Rectal smooth muscle tissue (tissue), 1 donor: ENCODE results near the gene PARD6B.
"Not testable (repeated sequence)": the region's sequence is repeated elsewhere in the genome, so short reads cannot be mapped to it uniquely, and the experiment has no call there.

ENCODE experiments used
- H3K27ac ChIP-seq: one replicate; pipeline ENCODE4 v1.7.0; 2013; ENCODE audit warnings: low read depth, low read length, inconsistent platforms
- H3K27me3 ChIP-seq: one replicate; pipeline ENCODE4 v1.7.0; 2013; ENCODE audit warnings: low read length; ENCODE audit not compliant: control insufficient read depth, insufficient read depth
- H3K36me3 ChIP-seq: one replicate; pipeline ENCODE4 v1.7.0; 2013; ENCODE audit warnings: low read length; ENCODE audit not compliant: control insufficient read depth, insufficient read depth
- H3K4me1 ChIP-seq: one replicate; pipeline ENCODE4 v1.7.0; 2013; ENCODE audit warnings: low read length; ENCODE audit not compliant: control insufficient read depth, insufficient read depth
- H3K4me3 ChIP-seq: one replicate; pipeline ENCODE4 v1.7.0; 2013; ENCODE audit warnings: low read length
- H3K9ac ChIP-seq: one replicate; pipeline ENCODE4 v1.7.0; 2013; ENCODE audit warnings: low read length

PARD6B gene

GRCh38 chr20:50765251-50765650 is 33.9 kb downstream of the PARD6B start:
- not testable (repeated sequence) for H3K27me3 ChIP-seq, H3K27ac ChIP-seq, H3K9ac ChIP-seq, H3K4me3 ChIP-seq, H3K36me3 ChIP-seq
- peaks cover 12% of the 10 kb centered on the region for H3K4me1 ChIP-seq

DNA sequence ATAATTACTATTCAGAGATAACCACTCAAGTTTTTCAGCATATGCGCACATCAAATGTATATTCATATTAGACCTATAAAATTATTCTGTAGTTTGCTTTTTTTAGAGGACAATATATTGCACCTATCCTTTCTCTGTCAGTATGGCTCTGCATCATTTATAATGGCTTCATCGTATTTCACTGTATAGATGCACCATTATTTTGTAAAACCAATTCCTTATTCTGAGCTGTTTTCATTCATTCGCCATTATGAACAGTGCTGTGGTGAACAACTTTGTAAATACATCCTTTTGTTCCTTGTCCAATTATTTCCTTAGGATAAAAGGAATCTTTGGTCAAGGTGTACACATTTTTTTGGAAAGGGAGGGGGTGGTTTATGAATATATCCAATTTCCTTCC is 34.3 kb downstream of the PARD6B start:
- H3K9ac ChIP-seq = no peak overlapping the region
- no peaks in the 10 kb centered on the region for H3K27me3 ChIP-seq
- H3K27ac ChIP-seq = no peak overlapping the region

DNA sequence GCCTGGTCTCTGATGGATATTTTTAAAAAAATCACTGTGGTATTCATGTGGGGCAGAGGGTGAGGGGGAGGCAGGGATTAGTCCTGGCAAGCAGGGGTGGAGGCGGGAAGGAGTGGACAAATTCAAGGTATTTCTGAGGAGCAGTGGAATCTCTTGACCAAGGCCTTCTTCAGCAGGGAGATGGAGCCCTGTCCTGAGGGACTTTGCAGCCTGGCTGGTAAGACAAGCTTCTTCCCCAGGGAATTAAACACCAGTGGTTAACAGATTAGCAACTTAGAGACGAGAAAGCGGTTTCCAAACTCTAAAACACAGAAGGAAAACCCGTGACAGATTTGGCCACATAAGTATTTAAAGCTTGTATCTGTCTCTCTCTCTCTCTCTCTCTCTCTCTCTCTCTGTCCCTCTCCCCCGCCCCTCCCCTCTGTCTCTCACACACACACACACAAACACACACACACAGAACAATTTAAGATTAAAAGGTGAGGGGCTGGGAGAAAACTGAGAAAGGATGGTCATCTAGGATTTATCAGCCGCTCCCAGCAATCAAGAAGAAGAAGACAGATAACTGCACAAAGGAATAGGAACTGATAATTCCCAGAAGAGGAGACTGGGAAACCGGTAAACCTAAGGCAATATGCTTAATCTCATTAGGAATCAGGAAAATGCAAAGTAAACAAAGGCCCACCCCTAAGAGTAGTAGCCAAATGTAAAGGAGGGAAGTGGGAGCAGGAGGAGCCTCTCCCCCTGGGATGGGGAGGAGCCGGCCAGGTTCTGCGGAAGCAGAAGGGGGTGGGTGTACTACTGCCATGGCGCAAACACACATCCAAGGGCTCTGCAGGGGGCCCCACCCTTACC is 35.8 kb downstream of the PARD6B start:
- not testable (repeated sequence) for H3K27ac ChIP-seq, H3K36me3 ChIP-seq, H3K9ac ChIP-seq, H3K4me1 ChIP-seq, H3K4me3 ChIP-seq, H3K27me3 ChIP-seq

More for the DNA sequence above, 34.3 kb downstream of the PARD6B start:
- Histone ChIP-seq H3K4me3 (no peak overlapping the region), H3K4me1 (peaks cover 12% of the 10 kb centered on the region), H3K36me3 (no peaks in the 10 kb centered on the region)

GRCh38 chr20:50768991-50769390 is 37.6 kb downstream of the PARD6B start:
- H3K4me3 ChIP-seq, H3K36me3 ChIP-seq, H3K27ac ChIP-seq, H3K4me1 ChIP-seq, H3K9ac ChIP-seq, H3K27me3 ChIP-seq: not testable (repeated sequence)

DNA sequence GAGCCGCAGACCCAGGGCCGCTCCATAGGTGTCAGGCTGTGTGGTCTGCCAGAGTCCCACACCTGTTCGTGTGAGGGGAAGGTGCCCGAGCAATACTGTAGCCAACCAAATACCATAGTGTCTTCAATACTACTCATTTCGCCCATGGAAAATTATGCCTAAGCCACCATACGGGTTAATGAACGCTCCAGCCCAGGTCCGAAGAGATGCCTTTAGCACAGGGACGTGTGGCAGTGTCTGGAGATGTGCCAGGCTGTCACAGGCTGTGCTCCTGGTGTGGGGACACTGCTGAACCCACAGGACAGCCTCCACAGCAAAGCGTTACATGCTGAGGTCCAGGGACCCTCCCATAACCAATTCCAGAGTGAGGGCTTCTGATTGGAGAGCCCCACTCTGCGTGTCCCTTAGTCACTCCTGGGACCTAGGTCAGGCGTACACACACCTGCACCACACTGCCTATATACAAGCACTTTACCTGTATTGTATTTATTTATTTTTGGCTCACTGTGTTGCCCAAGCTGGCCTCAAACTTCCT is 38.2 kb downstream of the PARD6B start:
- H3K36me3 ChIP-seq, H3K27me3 ChIP-seq, H3K4me3 ChIP-seq, H3K4me1 ChIP-seq, H3K9ac ChIP-seq, H3K27ac ChIP-seq: not testable (repeated sequence)

- not testable (repeated sequence) for H3K27me3 ChIP-seq, H3K27ac ChIP-seq, H3K9ac ChIP-seq, H3K36me3 ChIP-seq, H3K4me3 ChIP-seq, H3K4me1 ChIP-seq
These were observed 40.2 kb downstream of the PARD6B start for GRCh38 chr20:50771419-50772080.

GRCh38 chr20:50772420-50773185 is 41.2 kb downstream of the PARD6B start:
- Histone ChIP-seq H3K27ac (no peak overlapping the region), H3K4me1 (no peaks in the 10 kb centered on the region), H3K9ac (no peak overlapping the region), H3K27me3 (no peaks in the 10 kb centered on the region), H3K4me3 (no peak overlapping the region), H3K36me3 (no peaks in the 10 kb centered on the region)

DNA sequence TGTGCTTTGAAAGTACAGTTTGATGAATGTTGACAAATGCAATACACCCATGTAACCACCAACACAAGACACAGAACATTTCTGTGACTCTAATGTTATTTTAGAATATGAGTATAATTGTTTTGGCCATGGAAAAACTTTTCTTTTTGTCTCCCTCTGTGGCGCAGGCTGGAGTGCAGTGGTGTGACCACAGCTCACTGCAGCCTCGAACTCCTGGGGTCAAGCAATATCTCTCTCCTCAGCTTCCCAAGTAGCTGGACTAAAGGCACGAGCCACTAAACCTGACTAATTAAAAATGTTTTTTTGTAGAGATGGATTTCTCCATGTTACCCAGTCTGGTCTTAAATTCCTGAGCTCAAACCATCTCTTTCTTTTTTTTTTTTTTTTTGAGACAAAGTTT is 43.1 kb downstream of the PARD6B start:
- no peak overlapping the region for H3K9ac ChIP-seq
- no peak overlapping the region for H3K4me3 ChIP-seq
- no peak overlapping the region for H3K27ac ChIP-seq
- no peaks in the 10 kb centered on the region for H3K36me3 ChIP-seq
- H3K27me3 ChIP-seq = no peaks in the 10 kb centered on the region
- H3K4me1 ChIP-seq = no peaks in the 10 kb centered on the region

- no peaks in the 10 kb centered on the region for H3K36me3 ChIP-seq
- H3K27ac ChIP-seq = no peak overlapping the region
- H3K9ac ChIP-seq = no peak overlapping the region
- H3K4me3 ChIP-seq = no peak overlapping the region
- no peaks in the 10 kb centered on the region for H3K27me3 ChIP-seq
- H3K4me1 ChIP-seq = no peaks in the 10 kb centered on the region
These were observed 44.9 kb downstream of the PARD6B start for GRCh38 chr20:50776122-50776817.

- Histone ChIP-seq H3K9ac (no peak overlapping the region), H3K4me1 (no peaks in the 10 kb centered on the region), H3K36me3 (no peaks in the 10 kb centered on the region)
These were observed 46.0 kb downstream of the PARD6B start for GRCh38 chr20:50777373-50777772.

GRCh38 chr20:50778994-50779393 is 47.6 kb downstream of the PARD6B start:
- not testable (repeated sequence) for H3K4me3 ChIP-seq, H3K27ac ChIP-seq, H3K36me3 ChIP-seq, H3K4me1 ChIP-seq, H3K27me3 ChIP-seq, H3K9ac ChIP-seq

More at GRCh38 chr20:50777373-50777772, 46.0 kb downstream of the PARD6B start:
- Histone ChIP-seq H3K4me3 (no peak overlapping the region), H3K27me3 (no peaks in the 10 kb centered on the region), H3K27ac (no peak overlapping the region)

GRCh38 chr20:50783390-50783789 is 52.0 kb downstream of the PARD6B start:
- H3K4me1 ChIP-seq = peaks cover 2% of the 10 kb centered on the region
- no peak overlapping the region for H3K9ac ChIP-seq
- no peaks in the 10 kb centered on the region for H3K27me3 ChIP-seq
- H3K36me3 ChIP-seq = no peaks in the 10 kb centered on the region
- H3K4me3 ChIP-seq = no peak overlapping the region
- no peak overlapping the region for H3K27ac ChIP-seq
